Smooth muscle cell (in vitro differentiated cells): ENCODE measurements around the gene HIPK2. TPM values are rescaled to one million over a fixed set of nuclear protein-coding genes. Genes with fewer than 3 reads are reported as not detected.
A peak's percentile ranks its signal among the peaks of the same experiment; 100 is the strongest.

ENCODE experiments used
- DNase-seq: peaks from one replicate; lab custom pipeline; 2025; ENCODE audit not compliant: unreplicated experiment; lab: John Stamatoyannopoulos, UW
- H2AFZ ChIP-seq: fragments of 200-600 bp; sonication (generic); 2 replicates; pipeline ENCODE4 v1.6.0; 2016; ENCODE audit warnings: antibody characterized with exemption, low read depth, mild to moderate bottlenecking
- H3F3A ChIP-seq: fragments of 200-600 bp; sonication (generic); 2 replicates; pipeline ENCODE4 v1.6.0; 2017; ENCODE audit warnings: antibody characterized with exemption, low read depth
- H3K27ac ChIP-seq: fragments of 200-600 bp; sonication (generic); 2 replicates; pipeline ENCODE4 v1.5.1; 2016; ENCODE audit warnings: low read depth, mild to moderate bottlenecking
- H3K27me3 ChIP-seq: fragments of 200-600 bp; sonication (generic); 2 replicates; pipeline ENCODE4 v1.6.1; 2016; ENCODE audit warnings: low read depth, mild to moderate bottlenecking
- H3K36me3 ChIP-seq: fragments of 200-600 bp; sonication (generic); 2 replicates; pipeline ENCODE4 v1.5.1; 2016; ENCODE audit warnings: low read depth
- H3K4me1 ChIP-seq: fragments of 200-600 bp; sonication (generic); 2 replicates; pipeline ENCODE4 v1.5.1; 2016; ENCODE audit warnings: low read depth
- H3K4me2 ChIP-seq: fragments of 200-600 bp; sonication (generic); 2 replicates; pipeline ENCODE4 v1.6.0; 2016; ENCODE audit warnings: mild to moderate bottlenecking
- H3K4me3 ChIP-seq: fragments of 200-600 bp; sonication (generic); 2 replicates; pipeline ENCODE4 v1.5.1; 2016; ENCODE audit warnings: mild to moderate bottlenecking
- H3K79me2 ChIP-seq: fragments of 200-600 bp; sonication (generic); 2 replicates; pipeline ENCODE4 v1.6.0; 2016; ENCODE audit warnings: low read depth, mild to moderate bottlenecking
- H3K9ac ChIP-seq: fragments of 200-600 bp; sonication (generic); 2 replicates; pipeline ENCODE4 v1.6.0; 2016; ENCODE audit warnings: low read depth
- H3K9me3 ChIP-seq: fragments of 200-600 bp; sonication (generic); replicated peaks from 2 replicates; pipeline ENCODE4 v1.5.1; 2016; ENCODE audit warnings: low read depth
- H4K20me1 ChIP-seq: fragments of 200-600 bp; sonication (generic); 2 replicates; pipeline ENCODE4 v1.6.0; 2016; ENCODE audit warnings: low read depth
- WGBS: methylation state at CpG from one replicate; pipeline ENCODE4 v1.1.7; 2016; ENCODE audit warnings: low lambda C conversion rate; 5-methylcytosine and 5-hydroxymethylcytosine counted together
- polyA plus RNA-seq: library from polyadenylated mRNA; unstranded; fragments of >200 nt; fragmentation: Nextera tagmentation; extraction: Ambion mirVana; gene quantifications from 2 replicates; pipeline ENCODE4 v1.2.1, GENCODE V29; 2016
- total RNA-seq: library from RNA; depleted of rRNA; stranded (reverse); fragments of >200 nt; gene quantifications from 2 replicates; pipeline ENCODE4 v1.2.3, GENCODE V29; 2014
- TF ChIP-seq, protein P1 (sequence below): fragments of 200-600 bp; sonication (generic); IDR thresholded peaks from 2 replicates; pipeline ENCODE4 v1.5.1; 2017; ENCODE audit warnings: borderline replicate concordance, mild to moderate bottlenecking, antibody characterized with exemption; ENCODE audit not compliant: insufficient read depth, poor library complexity, severe bottlenecking

The HIPK2 gene
- total and polyA plus RNA-seq, 2 experiments from 2014 or later, result 3.0 to 11.2 TPM

DNA sequence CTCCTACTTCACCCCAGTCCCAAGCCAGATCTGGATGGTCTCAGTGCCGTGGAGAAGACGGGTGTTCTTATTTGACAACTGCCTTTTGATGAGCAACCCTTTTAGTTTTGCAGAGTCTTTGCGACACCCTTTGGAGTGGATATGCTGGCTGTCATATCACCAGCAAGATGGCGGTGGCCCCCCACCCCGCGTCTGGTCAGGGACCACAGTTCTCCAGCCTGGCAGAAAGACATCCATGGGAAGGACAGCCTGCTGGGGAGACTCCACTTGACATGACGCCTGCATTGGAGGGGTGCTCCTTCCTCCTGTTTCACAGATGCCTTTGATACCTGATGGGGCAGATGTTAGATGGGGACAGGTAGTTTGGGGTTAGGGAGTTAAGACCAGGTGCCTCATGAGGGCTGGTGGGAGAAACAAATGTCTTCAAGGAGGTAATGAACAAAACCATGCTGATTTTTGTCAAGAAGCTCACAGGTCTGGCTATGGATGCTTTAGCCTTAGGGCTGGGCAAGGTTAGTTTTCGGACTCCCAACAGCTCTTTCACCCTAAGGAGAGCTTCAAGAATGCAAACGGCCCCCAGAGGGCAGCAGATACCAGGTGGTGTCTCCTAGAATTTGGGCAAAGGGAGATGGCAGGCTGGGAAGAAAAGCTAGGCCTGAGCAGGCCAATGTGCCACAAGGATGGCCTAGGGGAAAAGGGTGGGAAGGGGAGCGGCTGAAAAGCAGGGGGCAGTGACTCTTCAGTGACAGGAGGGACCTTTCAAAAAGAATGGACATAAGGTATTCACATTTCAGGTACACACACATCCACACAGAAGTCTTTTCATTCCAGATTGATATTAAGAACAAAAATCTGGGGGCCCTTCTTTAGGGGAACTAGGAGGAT, 159.1 kb downstream of the HIPK2 start:
- TF ChIP-seq, protein P1, sequence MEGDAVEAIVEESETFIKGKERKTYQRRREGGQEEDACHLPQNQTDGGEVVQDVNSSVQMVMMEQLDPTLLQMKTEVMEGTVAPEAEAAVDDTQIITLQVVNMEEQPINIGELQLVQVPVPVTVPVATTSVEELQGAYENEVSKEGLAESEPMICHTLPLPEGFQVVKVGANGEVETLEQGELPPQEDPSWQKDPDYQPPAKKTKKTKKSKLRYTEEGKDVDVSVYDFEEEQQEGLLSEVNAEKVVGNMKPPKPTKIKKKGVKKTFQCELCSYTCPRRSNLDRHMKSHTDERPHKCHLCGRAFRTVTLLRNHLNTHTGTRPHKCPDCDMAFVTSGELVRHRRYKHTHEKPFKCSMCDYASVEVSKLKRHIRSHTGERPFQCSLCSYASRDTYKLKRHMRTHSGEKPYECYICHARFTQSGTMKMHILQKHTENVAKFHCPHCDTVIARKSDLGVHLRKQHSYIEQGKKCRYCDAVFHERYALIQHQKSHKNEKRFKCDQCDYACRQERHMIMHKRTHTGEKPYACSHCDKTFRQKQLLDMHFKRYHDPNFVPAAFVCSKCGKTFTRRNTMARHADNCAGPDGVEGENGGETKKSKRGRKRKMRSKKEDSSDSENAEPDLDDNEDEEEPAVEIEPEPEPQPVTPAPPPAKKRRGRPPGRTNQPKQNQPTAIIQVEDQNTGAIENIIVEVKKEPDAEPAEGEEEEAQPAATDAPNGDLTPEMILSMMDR, result peak; percentile 41
- no peak overlapping the region for H3K4me3 ChIP-seq
- no peak overlapping the region for H2AFZ ChIP-seq
- H3K4me2 ChIP-seq, result no peak overlapping the region
- no peak overlapping the region for H3K9ac ChIP-seq
- no peaks in the 10 kb centered on the region for H3K9me3 ChIP-seq
- peaks cover 3% of the 10 kb centered on the region for H3K4me1 ChIP-seq
- no peaks in the 10 kb centered on the region for H3K36me3 ChIP-seq
- no peaks in the 10 kb centered on the region for H4K20me1 ChIP-seq
- no peaks in the 10 kb centered on the region for H3F3A ChIP-seq
- no peak overlapping the region for H3K27ac ChIP-seq
- WGBS, result 89% methylated on average over 10 of the region's 10 CpGs
- DNase-seq, result no peak
- no peaks in the 10 kb centered on the region for H3K79me2 ChIP-seq
- H3K27me3 ChIP-seq, result no peaks in the 10 kb centered on the region

DNA sequence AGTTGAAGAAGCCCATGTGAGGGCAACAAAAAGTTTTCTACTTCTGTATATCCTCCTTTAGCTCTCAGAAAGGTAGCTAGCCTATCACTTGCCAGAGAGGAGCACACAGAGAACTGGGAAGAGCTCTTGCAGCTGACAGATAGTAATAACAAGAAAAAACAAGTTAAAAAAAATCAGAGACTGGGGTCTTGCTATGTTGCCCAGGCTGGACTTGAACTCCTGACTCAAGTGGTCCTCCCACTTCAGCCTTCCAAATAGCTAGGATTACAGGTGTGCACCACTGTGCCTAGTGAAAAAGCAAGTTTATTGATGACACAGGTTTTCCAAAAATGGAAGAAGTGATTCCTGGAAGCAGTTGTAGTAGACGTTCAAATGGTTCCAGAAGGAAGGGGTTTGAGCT, 160.7 kb downstream of the HIPK2 start:
- no peaks in the 10 kb centered on the region for H3K9me3 ChIP-seq
- H3K4me1 ChIP-seq, result peaks cover 3% of the 10 kb centered on the region
- H3K27me3 ChIP-seq, result no peaks in the 10 kb centered on the region
- TF ChIP-seq, protein P1, result no peak
- H3K79me2 ChIP-seq, result no peaks in the 10 kb centered on the region
- no peak overlapping the region for H3K4me2 ChIP-seq
- H4K20me1 ChIP-seq, result no peaks in the 10 kb centered on the region
- WGBS, result 100% methylated on average over 1 of the region's 1 CpG
- H3K9ac ChIP-seq, result no peak overlapping the region
- H3K36me3 ChIP-seq, result no peaks in the 10 kb centered on the region
- no peak overlapping the region for H2AFZ ChIP-seq
- H3K27ac ChIP-seq, result no peak overlapping the region
- H3K4me3 ChIP-seq, result no peak overlapping the region
- no peak for DNase-seq
- no peaks in the 10 kb centered on the region for H3F3A ChIP-seq

DNA sequence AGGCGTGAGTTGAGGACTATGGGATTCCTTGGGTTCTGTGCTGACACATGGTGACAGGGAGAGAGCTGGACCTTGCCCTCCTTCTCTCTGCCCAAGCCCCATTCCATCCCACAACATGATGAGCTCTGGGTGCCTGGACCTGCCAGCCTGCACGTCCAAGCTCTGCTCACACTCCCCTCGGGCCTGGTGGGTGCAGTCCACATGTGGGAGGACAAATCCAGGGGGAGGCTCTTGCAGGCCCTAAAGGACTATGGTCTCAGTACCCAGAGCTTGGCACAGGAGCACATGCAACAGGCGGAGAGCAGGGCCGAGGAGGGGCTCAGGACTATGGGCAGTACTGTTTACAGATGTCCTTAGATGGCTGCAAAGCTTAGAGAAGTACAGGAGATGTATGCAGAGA, 162.9 kb downstream of the HIPK2 start:
- no peak overlapping the region for H3K4me2 ChIP-seq
- no peak overlapping the region for H3K27ac ChIP-seq
- H3F3A ChIP-seq, result no peaks in the 10 kb centered on the region
- no peaks in the 10 kb centered on the region for H3K9me3 ChIP-seq
- peaks cover 3% of the 10 kb centered on the region for H3K4me1 ChIP-seq
- H3K9ac ChIP-seq, result no peak overlapping the region
- H3K36me3 ChIP-seq, result no peaks in the 10 kb centered on the region
- TF ChIP-seq, protein P1, result no peak
- H3K4me3 ChIP-seq, result no peak overlapping the region
- 96% methylated on average over 5 of the region's 5 CpGs for WGBS
- no peak overlapping the region for H2AFZ ChIP-seq
- H3K27me3 ChIP-seq, result no peaks in the 10 kb centered on the region
- H4K20me1 ChIP-seq, result no peaks in the 10 kb centered on the region
- H3K79me2 ChIP-seq, result no peaks in the 10 kb centered on the region
- DNase-seq, result no peak
